ENCODE results near the gene TDRD6. TPM values are rescaled to one million over a fixed set of nuclear protein-coding genes. Genes with fewer than 3 reads are reported as not detected.

TDRD6 gene
- total RNA-seq, 4 donors from 2014 or later: 0.51 to 2.1 (median 0.82) TPM

DNA sequence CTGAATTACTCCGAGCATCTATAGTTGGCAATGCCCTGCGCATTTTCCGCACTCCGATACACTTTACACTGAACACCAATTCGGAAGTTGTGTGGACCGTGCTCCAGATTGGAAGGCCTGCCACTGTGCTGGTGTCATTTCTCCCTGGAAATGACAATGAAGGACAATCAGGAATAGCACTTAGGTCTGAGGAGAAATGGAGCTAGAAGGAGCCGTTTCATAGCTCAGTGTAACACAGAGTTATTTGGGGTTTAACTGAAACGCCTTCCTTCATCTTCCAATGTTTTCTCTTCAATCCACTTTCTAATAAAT lies 48.0 kb downstream of the TDRD6 start:
- no peak for TF ChIP-seq CTCF (IDR thresholded peaks at IDR 0.05; ENCODE audit: low read depth)

GRCh38 chr6:46736906-46737305 lies 49.2 kb downstream of the TDRD6 start:
- no peak for TF ChIP-seq CTCF (IDR thresholded peaks at IDR 0.05; ENCODE audit: low read depth)

DNA sequence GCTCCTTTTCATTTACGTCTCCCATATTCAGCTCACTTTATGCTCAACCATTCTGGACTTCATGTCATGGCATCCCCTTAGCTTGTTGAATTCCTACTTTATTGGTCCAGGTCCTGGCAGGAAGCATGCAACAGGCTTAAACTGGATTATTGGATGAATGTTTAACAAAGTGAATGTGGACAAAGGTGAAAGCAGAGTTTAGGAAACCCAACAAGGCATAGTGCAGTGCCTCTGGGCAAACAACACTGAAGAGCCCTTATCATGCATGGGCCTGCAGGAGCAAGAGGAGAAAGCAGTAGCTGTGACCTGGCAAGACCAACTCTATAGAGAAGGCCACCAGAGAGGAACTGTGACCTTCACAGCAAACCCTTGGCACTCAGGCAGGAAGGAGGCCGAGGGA lies 53.8 kb downstream of the TDRD6 start:
- no peak for TF ChIP-seq CTCF (IDR thresholded peaks at IDR 0.05; ENCODE audit: low read depth)

GRCh38 chr6:46741910-46742309 lies 54.2 kb downstream of the TDRD6 start:
- TF ChIP-seq CTCF (IDR thresholded peaks at IDR 0.05; ENCODE audit: low read depth): no peak

- no peak for TF ChIP-seq CTCF (IDR thresholded peaks at IDR 0.05; ENCODE audit: low read depth)
These were observed 55.9 kb downstream of the TDRD6 start for GRCh38 chr6:46743425-46744158.

DNA sequence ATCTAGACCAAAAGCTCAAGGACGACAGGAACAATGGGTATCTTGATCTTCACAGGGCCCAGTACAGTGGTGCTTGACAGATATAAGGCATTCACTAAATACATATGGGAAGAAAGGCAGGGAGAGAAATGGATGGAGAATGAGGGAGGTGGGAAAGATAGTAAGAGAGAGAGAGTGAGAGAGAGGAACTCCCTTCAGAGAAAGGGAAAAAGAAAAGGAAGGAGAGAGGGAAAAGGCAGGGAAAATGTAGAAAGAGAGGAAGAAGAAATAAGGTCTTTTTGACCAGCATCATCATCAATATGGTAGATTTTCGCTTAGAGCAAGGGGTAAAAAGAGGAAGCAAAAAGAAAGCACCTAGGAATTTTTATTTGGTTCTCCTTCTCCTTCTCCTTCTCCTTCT lies 58.3 kb downstream of the TDRD6 start:
- no peak for TF ChIP-seq CTCF (IDR thresholded peaks at IDR 0.05; ENCODE audit: low read depth)

- TF ChIP-seq CTCF (IDR thresholded peaks at IDR 0.05; ENCODE audit: low read depth): no peak
These were observed 59.0 kb downstream of the TDRD6 start, which contains the start of gene ANKRD66 for GRCh38 chr6:46746696-46747095. TSS of gene ANKRD66 (plus strand) at chr6:46746933. CDS start at chr6:46751949, 5,016 bp downstream.

All from subcutaneous adipose tissue (tissue), 4 donors.